ENCODE data around the gene YPEL2. TPM values are rescaled to one million over a fixed set of nuclear protein-coding genes. Genes with fewer than 3 reads are reported as not detected.

YPEL2 gene
- total RNA-seq, 4 donors from 2014 or later, result 35.5 to 47.1 (median 40.6) TPM

GRCh38 chr17:59433586-59433985, 102.1 kb downstream of the YPEL2 start:
- no peak for TF ChIP-seq EP300 (IDR thresholded peaks at IDR 0.05)
- TF ChIP-seq POLR2A (IDR thresholded peaks at IDR 0.05), result no peak
- no peak for TF ChIP-seq POLR2AphosphoS5 (IDR thresholded peaks at IDR 0.05)
- TF ChIP-seq CTCF (IDR thresholded peaks at IDR 0.05), result no peak
- no peaks in the 10 kb centered on the region for H3K27me3 ChIP-seq
- peaks cover 0 to 28% (median 0%) of the 10 kb centered on the region in 3 donors for H3K4me1 ChIP-seq
- no peaks in the 10 kb centered on the region for H3K36me3 ChIP-seq
- H3K4me3 ChIP-seq, result no peak overlapping the region
- 83% methylated on average over 1 of the region's 2 CpGs; no CpG with 5 or more reads in 1 of the 2 donors for WGBS, 2 donors (ENCODE audit: low coverage in 1 of 2)
- ATAC-seq, result no peak
- no peak overlapping the region for H3K27ac ChIP-seq
- peaks cover 0 to 5% (median 0%) of the 10 kb centered on the region in 3 donors for H3K9me3 ChIP-seq

GRCh38 chr17:59434429-59434828, 103.0 kb downstream of the YPEL2 start:
- TF ChIP-seq POLR2A (IDR thresholded peaks at IDR 0.05), result no peak
- TF ChIP-seq EP300 (IDR thresholded peaks at IDR 0.05), result no peak
- no peak for TF ChIP-seq CTCF (IDR thresholded peaks at IDR 0.05)
- no peak for TF ChIP-seq POLR2AphosphoS5 (IDR thresholded peaks at IDR 0.05)
- H3K9me3 ChIP-seq, result peaks cover 0 to 5% (median 0%) of the 10 kb centered on the region in 3 donors
- no peak for ATAC-seq
- peaks cover 0 to 34% (median 0%) of the 10 kb centered on the region in 3 donors for H3K4me1 ChIP-seq
- WGBS, 2 donors (ENCODE audit: low coverage in 1 of 2), result 86 to 90% methylated on average over 2 to 3 of the region's 3 CpGs
- H3K27ac ChIP-seq, result no peak overlapping the region
- H3K4me3 ChIP-seq, result no peak overlapping the region
- H3K36me3 ChIP-seq, result no peaks in the 10 kb centered on the region
- H3K27me3 ChIP-seq, result no peaks in the 10 kb centered on the region

- Histone ChIP-seq H3K4me3 (no peak overlapping the region), H3K27me3 (no peaks in the 10 kb centered on the region), H3K36me3 (no peaks in the 10 kb centered on the region), H3K27ac (no peak overlapping the region), H3K9me3 (peaks cover 0 to 5% (median 0%) of the 10 kb centered on the region in 3 donors), H3K4me1 (peaks cover 4 to 42% (median 7%) of the 10 kb centered on the region in 3 donors)
- peak; percentile 53 for ATAC-seq
- 8 to 48% methylated on average over 2 of the region's 2 CpGs for WGBS, 2 donors (ENCODE audit: low coverage in 1 of 2)
- TF ChIP-seq EP300 (IDR thresholded peaks at IDR 0.05), result no peak
- no peak for TF ChIP-seq CTCF (IDR thresholded peaks at IDR 0.05)
- TF ChIP-seq POLR2AphosphoS5 (IDR thresholded peaks at IDR 0.05), result no peak
- no peak for TF ChIP-seq POLR2A (IDR thresholded peaks at IDR 0.05)
Measured at GRCh38 chr17:59435238-59435637, 103.8 kb downstream of the YPEL2 start.

GRCh38 chr17:59436900-59437299, 105.4 kb downstream of the YPEL2 start:
- peaks cover 10 to 51% (median 12%) of the 10 kb centered on the region in 3 donors for H3K4me1 ChIP-seq
- no peak overlapping the region for H3K4me3 ChIP-seq
- no peaks in the 10 kb centered on the region for H3K36me3 ChIP-seq
- H3K9me3 ChIP-seq, result peaks cover 0 to 5% (median 0%) of the 10 kb centered on the region in 3 donors
- H3K27me3 ChIP-seq, result no peaks in the 10 kb centered on the region
- no CpG with 5 or more reads among the region's 4 CpGs for WGBS, 2 donors (ENCODE audit: low coverage in 1 of 2)
- no peak overlapping the region for H3K27ac ChIP-seq
- no peak for ATAC-seq
- TF ChIP-seq POLR2AphosphoS5 (IDR thresholded peaks at IDR 0.05) (no peak), EP300 (IDR thresholded peaks at IDR 0.05) (no peak), CTCF (IDR thresholded peaks at IDR 0.05) (no peak), POLR2A (IDR thresholded peaks at IDR 0.05) (no peak)

GRCh38 chr17:59437791-59438281, 106.4 kb downstream of the YPEL2 start:
- Histone ChIP-seq H3K27ac (no peak overlapping the region), H3K27me3 (no peaks in the 10 kb centered on the region), H3K9me3 (peaks cover 0 to 1% (median 0%) of the 10 kb centered on the region in 3 donors), H3K4me1 (peaks cover 10 to 51% (median 12%) of the 10 kb centered on the region in 3 donors), H3K4me3 (no peak overlapping the region), H3K36me3 (no peaks in the 10 kb centered on the region)
- no peak for TF ChIP-seq EP300 (IDR thresholded peaks at IDR 0.05)
- no peak for TF ChIP-seq POLR2AphosphoS5 (IDR thresholded peaks at IDR 0.05)
- 66 to 69% methylated on average over 12 of the region's 12 CpGs for WGBS, 2 donors (ENCODE audit: low coverage in 1 of 2)
- ATAC-seq, result no peak
